Retinal pigment epithelial cell (primary cell): ENCODE data around the gene LRRIQ4.

Experiments used
- DNase-seq: peaks from one replicate; pipeline ENCODE4 v3.0.0-alpha.2; 2010; ENCODE audit warnings: low read depth
- H3K4me3 ChIP-seq: 2 replicates; pipeline ENCODE4 v1.5.1; 2011; ENCODE audit warnings: mild to moderate bottlenecking, low read length, control low read depth, moderate library complexity
- CTCF ChIP-seq: conservative IDR thresholded peaks from 2 replicates; pipeline ENCODE4 v1.5.1; 2011; ENCODE audit warnings: low read depth, low read length, control low read depth, inconsistent platforms

The LRRIQ4 gene

DNA sequence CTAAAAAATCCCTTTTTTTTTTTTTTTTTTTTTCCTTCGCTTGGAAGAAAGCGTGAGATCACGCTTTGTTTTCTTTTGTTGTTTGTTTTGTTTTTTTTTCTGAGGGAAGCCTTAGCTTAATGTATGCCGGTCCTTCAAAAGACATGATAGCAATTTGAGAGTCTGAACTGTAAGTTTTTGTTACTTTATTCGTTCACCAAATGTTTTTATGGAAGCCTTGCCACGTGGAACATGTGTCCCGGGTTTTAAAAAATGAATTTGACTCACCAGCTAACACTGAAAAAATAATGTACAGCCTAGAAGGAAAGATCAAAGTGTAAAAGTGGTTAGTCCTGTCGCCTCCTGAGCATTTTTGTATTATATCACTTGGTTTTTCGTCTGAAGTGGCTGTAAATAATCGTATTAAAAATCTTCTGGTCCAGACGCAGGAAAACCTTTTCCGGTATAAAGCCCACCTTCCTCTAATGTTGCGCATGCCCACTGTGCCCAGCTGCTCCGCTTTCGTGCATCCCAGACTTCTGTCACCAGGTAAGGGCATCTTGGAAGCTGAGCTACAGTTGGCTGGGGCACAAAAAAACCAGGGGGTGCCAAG lies 40.3 kb upstream of the LRRIQ4 start:
- peak; percentile 48 for DNase-seq
- no peak for TF ChIP-seq CTCF
- H3K4me3 ChIP-seq: peak overlapping the region; percentile 97

- peak; percentile 0 for TF ChIP-seq CTCF
- peak within 1 kb of the TSS; percentile 97 for H3K4me3 ChIP-seq
- peak; percentile 56 for DNase-seq
Observed at GRCh38 chr3:169772897-169773816, 39.5 kb upstream of the LRRIQ4 start, which contains the start of gene MYNN. Gene MYNN, plus strand, starts transcription at chr3:169773396. Its CDS starts 900 bp downstream, at chr3:169774296.

- TF ChIP-seq CTCF: no peak
- no peak for DNase-seq
- peak overlapping the region; percentile 97 for H3K4me3 ChIP-seq
Observed at GRCh38 chr3:169774186-169774585, 38.5 kb upstream of the LRRIQ4 start.

GRCh38 chr3:169777822-169778221 lies 34.8 kb upstream of the LRRIQ4 start:
- no peak overlapping the region for H3K4me3 ChIP-seq
- no peak for DNase-seq
- TF ChIP-seq CTCF: no peak

- no peak for DNase-seq
- TF ChIP-seq CTCF: no peak
Observed at GRCh38 chr3:169780742-169781141, 31.9 kb upstream of the LRRIQ4 start.

GRCh38 chr3:169781209-169781855 lies 31.3 kb upstream of the LRRIQ4 start:
- TF ChIP-seq CTCF: no peak
- no peak for DNase-seq
- no peak overlapping the region for H3K4me3 ChIP-seq

More at GRCh38 chr3:169780742-169781141, 31.9 kb upstream of the LRRIQ4 start:
- H3K4me3 ChIP-seq: no peak overlapping the region
